ENCODE data around the gene AMACR.

Gene AMACR

DNA sequence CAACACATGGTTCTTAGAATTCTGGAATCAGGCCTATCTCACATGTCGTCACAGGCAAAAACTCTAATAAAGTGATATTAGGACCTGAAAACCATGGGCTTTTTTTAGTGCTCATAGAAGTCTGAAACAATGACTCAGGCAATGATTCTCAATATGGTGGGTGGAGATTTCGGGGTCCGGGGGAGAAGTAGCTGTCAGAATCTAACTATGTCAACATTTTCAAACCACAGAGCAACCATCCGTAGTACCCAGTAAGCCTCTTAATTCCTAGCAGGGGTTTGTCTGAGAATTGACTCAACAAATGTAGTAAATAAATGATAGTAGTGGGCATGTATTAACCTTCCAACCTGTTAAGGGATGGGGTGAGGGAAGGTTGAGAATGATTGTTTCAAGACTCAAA is 2.6 kb downstream of the AMACR start:
- no peak for DNase-seq

DNA sequence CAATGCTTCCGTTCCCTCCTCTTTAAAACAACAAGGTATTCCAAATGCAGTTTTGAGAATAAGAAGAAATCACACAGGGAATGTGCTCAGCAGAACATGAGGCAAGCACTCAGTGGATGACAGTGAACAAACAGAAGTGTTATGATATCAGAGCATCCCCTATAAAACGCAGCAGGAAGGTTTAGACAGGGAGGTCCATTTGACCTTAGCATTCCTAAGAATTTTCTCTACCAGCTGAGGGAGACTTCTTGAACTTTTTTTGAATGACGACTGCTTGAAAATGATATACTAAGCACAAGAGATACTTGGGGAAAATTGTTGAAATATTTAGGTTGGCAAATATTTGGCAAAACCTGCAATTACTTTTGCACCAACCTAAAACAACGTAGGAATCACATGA is 3.9 kb downstream of the AMACR start:
- no peak for DNase-seq

DNA sequence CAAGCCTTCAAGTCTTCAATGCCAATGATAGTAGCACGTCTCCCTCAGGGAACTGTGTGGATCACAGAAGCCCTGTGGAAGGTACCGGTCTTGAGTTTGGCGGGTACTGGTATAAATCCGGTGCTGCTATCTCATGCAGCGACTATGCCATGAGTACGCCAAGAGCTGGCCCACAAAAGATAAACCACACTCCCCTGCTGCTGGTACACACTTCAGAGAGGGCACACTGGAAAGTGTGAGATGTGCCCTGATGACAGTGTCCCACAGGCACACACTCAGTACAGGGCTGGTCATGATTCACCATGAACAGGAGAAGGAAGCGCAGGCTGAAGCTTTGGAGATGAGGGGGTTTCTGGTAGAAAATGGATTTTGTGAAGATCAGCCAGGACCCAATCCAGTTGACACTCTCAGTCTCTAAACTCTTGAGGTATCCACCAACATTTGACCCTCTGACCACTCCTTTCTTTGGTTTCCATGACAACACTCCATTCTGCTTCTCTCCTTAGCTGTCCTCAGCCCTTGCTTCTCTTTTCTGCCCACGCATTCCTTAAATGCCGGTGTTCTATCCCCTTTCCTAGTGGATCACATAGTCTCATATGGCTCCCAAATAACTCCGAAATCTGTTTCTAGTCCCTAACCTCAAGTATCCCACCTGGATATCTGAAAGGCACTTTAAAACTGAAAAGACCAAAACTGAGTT is 5.1 kb downstream of the AMACR start:
- DNase-seq = no peak

DNA sequence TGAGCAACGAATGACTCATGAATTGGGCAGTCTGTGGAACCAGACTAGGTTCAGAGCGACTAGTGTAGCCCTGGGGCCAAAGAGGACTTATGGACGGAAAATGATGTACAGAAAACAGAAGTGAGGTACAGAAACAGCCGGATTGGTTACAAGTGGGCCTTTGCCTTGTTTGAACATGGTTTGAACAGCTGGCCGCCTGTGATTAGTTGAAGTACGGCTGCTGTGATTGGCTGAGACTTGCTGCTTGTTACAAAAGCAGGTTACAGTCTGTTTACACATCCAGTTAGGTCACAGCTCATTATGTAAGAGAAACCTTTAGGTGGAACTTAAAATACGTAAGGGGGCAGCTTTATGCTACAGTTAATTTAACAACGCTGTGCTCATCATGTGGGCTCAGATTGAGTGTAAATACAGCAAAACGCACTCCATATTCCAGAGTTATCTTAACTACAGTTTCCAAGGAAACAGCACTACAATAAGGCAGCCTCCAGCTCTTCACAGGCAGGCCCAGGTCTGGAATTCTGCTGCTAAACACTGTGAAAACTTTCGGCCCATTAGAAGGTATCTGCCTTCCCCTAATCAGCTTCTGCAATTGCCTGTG is 6.5 kb downstream of the AMACR start:
- DNase-seq = no peak

DNA sequence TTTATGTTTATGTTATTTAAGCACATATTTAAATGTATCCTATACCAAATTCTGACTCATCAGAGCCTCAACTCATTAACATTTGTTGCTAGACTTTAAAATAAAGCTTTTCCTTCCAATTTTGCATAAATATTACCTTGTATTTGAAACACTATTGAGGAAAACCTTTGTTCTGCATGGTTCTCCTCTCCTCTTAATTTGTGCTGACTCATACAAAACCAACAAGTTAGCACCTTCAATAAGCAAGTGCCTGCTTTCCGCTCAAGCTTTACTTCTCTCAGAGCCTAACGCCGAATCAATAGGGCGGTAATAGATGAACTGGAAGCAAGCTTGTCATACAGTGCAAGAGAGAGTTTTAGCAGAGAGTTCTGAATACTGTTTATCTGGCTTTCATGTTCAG is 7.9 kb downstream of the AMACR start:
- no peak for DNase-seq

DNA sequence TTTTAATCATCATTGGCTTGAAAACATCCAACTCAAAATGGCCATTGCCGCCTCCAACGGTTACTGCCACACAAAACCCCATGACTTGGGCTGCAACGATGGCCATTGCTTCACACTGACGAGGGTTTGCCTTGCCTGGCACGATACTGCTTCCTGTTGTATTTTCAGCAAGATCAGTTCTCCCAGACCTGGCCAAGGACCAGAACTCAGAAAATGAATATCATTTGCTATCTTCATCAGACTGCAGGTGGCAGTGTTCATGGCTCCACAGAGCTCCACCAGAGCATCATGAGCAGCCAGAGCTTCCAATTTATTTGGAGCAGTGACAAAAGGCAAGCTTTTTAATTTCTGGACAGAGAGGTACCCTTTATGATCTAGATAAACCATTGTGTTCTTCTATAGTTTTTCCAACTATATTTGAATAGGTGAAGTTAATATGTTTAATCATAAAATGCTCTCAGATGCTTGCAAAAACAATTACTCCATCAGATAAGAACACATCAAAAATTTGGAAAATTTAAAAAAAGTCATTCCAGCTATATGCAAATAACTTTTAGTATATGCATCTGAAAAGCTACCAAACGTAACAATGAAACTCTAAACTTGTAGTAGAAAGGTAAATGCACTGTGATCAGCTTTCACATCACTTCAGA is 10.4 kb downstream of the AMACR start:
- DNase-seq = peak; percentile 48

DNA sequence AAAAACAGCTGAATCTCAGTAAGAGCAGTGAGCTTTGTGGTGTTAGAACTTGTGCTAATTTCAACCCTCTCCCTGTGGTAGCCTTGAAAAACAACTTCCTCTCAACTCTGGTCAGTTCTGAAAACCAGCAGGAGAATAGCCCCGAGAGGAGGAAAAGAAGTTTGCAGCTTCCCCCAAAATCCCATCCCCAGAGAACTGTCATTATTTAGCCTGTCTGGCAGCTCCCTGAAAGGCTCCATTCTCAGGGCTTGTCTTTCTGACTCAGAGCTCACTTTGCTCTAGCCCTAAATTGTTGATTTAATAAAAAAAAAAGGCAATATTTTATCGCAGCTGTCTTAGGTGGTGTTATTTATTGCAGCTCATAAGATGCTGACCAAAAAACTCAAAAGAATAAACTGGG is 12.0 kb downstream of the AMACR start:
- DNase-seq = no peak

DNA sequence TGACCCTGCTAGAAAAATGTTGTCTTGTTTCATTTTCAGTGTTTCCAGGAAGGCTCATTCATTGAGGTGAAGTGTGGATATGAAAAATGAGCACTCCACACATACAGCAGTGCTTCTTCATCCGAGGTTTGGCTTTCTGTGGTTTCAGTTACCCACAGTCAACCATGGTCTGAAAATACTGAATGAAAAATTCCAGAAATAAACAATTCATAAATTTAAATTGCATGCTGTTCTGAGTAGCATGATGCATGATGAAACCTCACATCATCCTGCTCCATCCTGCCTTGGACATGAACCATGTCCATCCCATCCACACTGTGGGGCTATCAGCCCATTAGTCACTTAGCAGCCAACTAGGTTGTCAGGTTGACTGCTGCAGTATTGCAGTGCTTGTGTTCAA is 13.0 kb downstream of the AMACR start:
- no peak for DNase-seq

DNA sequence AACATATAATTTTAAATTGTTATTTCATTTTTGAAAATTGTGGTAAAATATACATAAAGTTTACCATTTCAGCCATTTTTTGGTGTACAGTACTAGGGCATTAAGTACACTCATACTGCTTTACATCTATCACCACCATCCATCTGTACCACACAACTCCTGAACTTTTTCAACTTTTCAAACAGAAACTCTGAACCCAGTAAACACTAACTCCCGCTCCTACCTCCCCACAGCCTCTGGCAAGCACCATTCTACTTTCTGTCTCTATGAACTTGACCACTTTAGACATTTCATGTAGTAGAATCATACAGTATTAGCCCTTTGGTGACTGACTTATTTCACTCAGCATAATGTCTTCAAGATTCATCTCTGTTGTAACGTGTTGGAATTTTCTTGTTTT is 15.0 kb downstream of the AMACR start:
- DNase-seq = no peak

DNA sequence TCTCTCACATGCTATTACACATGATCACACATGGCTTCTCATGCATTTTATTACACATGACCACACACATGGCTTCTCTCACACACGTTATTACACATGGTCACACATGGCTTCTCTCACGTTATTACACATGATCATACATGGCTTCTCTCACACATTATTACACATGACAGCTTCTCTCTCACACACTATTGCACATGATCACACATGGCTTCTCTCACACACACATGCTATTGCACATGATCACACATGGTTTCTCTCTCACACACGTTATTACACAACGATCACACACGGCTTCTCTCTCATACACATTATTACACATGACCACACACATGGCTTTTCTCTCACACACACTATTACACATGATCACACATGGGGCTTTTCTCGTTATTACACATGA is 22.4 kb downstream of the AMACR start:
- DNase-seq = no peak

DNA sequence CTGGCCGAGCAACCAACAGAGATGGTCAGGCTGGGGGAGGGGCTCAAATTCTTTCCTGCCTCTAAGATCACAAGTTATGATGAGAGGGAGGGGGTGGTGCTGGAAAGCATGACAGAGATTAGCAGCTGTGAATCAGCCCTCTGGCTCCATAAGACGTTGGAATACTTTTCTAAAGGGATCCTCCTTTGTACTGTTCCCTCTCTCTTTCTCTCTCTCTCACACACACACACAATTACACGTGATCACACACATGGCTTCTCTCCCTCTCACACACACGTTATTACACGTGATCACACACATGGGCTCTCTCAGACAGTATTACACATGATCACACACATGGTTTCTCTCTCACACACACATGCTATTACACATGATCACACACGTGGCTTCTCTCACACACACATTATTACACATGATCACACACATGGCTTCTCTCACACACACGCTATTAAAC is 23.2 kb downstream of the AMACR start, which contains the start of gene SLC45A2:
TSS of gene SLC45A2 (minus strand) at position 23 of the 454 bp plus-strand sequence. CDS start 110 bp downstream, outside the sequence.
- no peak for DNase-seq

DNA sequence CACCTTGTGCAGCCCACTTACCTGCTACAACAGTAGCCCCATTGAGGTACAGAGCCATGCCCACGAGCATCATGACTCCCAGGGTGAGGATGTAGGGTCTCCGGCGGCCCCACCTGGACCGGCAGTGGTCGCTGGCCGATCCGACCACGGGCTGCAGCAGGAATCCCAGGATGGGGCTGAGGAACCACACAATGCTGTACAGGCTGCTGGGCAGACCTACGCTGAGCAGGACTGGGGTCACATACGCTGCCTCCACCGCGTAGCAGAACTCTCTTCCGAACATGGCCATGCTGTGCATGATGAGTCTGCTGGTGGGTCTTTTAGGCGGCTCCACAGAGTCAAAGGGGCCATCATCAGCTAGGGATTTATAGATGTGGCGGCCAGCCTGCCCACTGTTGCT is 23.7 kb downstream of the AMACR start:
- no peak for DNase-seq

DNA sequence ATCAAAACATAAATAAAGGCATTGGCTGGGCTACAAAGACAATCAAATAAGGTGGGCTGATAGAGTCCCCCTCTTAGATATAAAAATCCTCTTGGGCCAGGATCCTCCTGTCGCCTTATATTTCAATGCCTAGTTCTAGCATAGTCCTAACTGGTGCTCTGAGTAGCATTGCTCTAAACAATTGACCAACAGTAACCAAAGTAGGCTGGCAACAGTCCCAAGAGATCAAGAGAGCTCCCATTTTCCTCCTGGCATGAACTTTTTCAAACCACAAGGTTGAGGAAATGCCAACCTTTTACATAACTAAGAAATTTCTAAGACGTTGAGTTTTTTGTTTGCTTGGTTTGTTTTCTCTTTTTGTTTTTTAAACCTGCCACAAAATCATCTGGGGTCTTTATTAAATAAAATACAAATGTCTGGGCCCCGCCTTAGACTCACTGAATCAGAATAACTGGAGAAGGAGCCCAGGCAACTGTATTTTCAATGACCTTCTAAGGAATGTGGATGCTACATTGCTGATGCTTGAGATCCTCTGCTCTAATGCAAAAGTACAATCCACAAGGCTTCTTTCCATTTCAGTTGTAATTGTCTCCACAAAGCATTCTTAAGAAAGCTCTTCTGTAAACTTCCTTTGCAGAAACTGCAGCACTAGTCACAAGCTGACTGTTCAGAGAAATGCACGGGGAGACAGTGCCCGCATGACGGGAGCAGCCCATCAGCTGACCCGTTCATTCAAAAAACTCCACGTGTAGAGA is 26.3 kb downstream of the AMACR start:
- no peak for DNase-seq

DNA sequence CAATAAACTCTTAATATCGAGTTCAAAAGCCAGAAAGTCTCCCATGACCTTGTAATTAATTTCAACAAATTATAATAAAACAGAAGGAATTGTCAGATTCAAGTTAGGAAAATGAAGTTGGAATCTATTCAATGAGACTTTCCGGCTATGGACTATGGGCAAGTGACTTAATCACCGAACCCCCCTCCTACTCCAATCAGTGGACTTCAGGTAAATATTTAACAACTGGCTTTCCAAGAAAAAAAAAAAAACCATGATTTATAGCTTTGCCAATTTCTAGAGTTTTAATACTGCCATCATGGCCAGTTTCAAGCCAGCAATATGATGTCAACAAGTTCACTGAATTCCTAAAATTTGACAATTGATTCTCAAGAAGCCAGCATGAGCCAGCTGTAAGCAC is 27.8 kb downstream of the AMACR start:
- DNase-seq = no peak

DNA sequence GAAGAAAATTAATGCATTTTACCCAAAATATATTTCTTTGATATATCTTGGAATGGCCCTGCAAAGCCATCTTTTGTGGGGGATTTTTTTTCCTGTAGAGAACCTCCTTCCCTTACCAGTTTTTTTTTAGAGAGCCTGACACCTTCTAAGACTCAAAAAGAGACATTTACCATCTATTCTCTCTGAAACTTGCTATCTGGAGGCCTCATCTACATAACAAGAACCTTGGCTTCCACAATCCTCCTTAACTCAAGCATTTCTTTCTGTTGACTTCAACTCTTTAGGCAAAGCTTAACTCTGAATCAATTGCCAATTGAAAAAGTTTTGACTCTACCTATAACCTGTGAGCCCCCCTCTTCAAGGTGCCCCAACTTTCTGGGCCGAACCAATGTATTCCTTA is 29.5 kb downstream of the AMACR start:
- no peak for DNase-seq

DNA sequence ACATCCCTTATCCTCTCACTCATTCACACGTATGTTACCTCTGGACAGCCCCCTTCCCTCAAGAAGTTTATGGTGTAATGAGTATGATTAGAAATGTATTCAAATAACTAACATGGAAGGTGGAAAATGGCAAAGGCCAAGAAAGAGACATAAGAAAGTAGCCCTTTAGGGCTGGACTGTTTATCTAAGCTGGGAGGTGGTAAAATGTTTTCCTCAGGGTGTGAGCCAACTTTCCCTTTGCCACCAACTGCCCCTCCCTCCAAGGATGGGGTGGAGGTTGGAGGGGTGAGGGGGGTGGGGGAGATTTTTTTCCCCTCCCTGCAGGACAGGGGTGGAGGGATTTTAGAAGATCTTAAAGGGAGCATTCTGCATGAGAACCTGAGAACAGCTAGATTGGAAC is 31.5 kb downstream of the AMACR start:
- no peak for DNase-seq

DNA sequence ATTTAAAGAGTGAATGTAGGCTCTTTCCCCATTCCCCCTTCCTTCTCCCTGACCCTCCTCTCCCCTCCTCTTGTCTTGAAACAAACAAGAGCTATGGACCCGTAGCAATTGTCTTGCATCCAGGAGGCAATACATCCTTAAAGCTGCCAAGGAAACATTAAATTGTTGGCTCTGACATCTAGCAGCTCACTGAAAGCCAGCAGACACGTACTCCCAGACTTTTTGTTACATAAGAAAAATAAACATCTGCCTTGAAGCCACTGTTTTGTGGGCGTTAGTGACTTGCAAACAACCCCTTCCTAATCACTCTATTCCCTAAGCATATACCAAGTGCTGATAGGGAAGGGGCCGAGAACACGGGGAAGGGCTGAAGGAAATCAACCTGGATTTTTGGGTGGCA is 32.0 kb downstream of the AMACR start:
- DNase-seq = no peak

DNA sequence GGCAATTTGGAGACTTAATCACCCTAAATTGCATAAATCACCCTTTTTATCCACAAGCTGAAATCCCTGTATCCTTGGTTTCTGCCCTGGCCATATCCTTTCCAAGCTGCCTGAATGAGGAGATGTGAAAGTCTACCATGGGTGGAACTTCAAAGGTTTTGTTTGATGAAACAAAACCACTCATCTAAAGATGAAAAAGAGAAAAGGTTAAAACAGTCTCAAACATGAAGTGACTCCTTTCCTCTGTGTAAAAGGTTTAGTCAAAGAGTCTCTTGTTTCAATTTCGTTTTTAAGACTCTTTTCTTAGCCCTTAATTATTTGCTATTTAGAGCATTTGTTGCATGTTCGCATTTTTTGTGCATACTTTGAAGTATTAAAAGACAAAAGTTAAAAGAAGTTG is 34.6 kb downstream of the AMACR start:
- DNase-seq = no peak

DNA sequence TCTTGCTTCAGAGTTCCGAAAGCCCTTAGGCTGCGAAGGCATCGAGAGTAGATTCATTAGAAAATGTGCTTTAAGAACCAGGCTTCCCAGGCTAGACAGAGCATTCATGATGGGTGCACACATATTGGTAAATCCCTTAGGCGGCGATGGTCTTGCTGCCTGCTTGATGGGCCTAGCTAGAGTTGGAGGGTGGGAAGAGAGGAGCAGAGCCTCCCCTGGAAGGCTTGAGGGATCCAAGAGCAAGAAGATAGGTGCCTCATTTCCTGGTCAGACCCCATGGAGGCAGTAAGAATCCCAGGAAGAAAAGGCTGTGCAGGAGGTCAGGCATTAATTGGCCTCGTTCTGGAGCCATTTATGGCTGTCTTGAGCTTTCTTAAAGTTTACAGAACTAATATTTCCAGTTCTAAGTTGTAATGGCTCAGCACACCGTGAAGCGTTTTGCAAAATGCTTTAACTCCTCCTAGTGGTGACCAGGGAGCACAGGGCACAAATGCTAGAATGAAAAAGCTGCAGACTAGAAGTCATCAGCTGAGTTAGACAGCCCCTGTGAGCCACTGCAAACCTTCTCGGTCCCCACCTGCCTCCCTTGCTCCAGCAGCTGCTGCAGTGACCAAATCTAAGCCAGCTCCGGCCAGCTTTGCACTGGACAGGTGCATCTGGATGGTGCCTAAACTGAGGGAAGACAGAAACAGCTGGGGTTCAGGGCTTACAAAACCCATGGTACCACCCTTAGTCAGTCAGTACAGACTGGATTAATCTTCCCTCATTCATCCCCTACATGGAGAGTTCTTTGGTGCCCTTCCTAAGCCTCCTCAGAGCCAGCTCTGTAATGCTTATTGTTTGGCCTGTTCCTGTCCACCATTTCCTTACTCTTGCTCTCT is 38.0 kb downstream of the AMACR start:
- DNase-seq = peak; percentile 3

DNA sequence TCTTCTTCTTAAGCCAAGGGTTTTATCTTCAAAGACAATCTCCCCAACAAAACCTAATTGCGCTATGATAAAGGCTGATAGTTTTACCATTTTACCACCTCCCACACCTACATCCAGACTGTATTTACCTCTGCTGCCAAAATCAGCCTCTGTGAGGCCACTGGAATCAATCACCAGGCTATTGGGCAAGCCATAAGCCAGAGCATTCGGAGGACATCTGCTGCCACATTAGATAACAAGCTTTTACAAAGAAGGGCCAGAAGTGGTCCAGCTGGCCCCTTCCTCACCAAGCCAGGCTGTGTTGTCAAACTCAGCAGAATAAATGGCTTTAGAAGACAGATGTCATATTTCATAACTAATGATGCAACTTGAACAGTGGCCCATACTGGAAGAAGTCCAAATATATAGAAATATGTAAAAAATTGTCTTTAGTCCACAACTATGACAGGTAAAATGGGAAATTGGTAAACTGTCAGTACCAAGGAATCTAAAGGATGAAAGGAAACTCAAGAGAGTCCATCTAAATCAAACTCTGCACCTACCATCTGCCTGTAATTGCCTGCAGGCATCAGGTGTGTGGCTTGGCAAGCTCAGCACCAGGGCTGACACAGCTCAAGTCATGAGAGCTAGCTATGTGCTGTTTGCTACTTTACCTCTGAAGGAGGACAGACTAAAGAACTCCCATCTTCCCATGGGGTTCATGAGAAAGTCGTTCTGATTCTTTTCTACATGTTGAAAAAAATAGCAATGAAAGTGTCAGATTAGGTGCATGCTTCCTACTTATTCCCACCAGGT is 39.4 kb downstream of the AMACR start:
- DNase-seq = no peak

DNA sequence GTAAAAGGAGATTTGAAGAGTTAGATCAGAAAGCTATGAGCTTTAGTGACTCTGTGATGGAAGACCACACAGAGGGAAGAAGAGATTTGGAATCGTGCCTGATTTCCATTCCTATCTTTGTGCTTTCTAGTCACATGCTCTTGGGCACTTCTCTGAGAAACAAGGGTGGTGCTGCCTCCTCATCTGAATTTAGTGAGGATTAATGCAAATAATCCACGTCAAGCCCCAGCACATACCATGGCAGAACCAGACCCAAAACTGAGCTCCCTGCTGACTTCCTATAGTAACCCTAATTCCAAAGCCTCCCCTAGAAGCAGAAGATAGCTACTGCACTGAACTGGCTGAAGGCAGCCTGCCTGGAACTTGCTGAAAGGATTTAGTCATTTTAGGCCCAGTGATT is 41.0 kb downstream of the AMACR start:
- no peak for DNase-seq
